C4-2B (cell line): ENCODE measurements around the gene HIVEP3.

ENCODE experiments used
- CTCF ChIP-seq: fragments of 450-650 bp; conservative IDR thresholded peaks from 2 replicates; pipeline ENCODE4 v1.5.1; 2017; ENCODE audit warnings: mild to moderate bottlenecking
- ZFX ChIP-seq: fragments of 450-650 bp; IDR thresholded peaks from 2 replicates; pipeline ENCODE4 v1.6.1; 2017

GRCh38 chr1:41507836-41508235 is 410.9 kb downstream of the HIVEP3 start:
- TF ChIP-seq CTCF = no peak
- no peak for TF ChIP-seq ZFX
